DND-41 (cell line): ENCODE data around the gene MFNG.

Experiments used
- CTCF ChIP-seq: IDR thresholded peaks from 2 replicates; pipeline ENCODE4 v1.5.1; 2012; ENCODE audit warnings: borderline replicate concordance, low read length, moderate library complexity, mild to moderate bottlenecking; ENCODE audit not compliant: poor library complexity, severe bottlenecking; ENCODE audit errors: extremely low read depth
- EZH2 ChIP-seq: IDR thresholded peaks from 3 replicates; pipeline ENCODE4 v1.6.1; 2012; ENCODE audit warnings: borderline replicate concordance, low read depth, mild to moderate bottlenecking, moderate library complexity, low read length, inconsistent platforms; ENCODE audit not compliant: severe bottlenecking

- TF ChIP-seq CTCF: no peak
- no peak for TF ChIP-seq EZH2
Measured at GRCh38 chr22:37529652-37530345, 43.6 kb upstream of the MFNG start.
